Activated CD8-positive, alpha-beta memory T cell treated with anti-CD3 and anti-CD28 coated beads for 4 hours (primary cell): ENCODE data around the gene ADAMTS4.

Source experiments
- DNase-seq, 2 donors: peaks; one replicate each; pipeline ENCODE4 v3.0.0-alpha.2; 2020; ENCODE audit warnings: low read depth in 2 of 2

The ADAMTS4 gene

GRCh38 chr1:161145832-161146231, 53.0 kb downstream of the ADAMTS4 start:
- DNase-seq: no peak

- DNase-seq: no peak
Observed at GRCh38 chr1:161140755-161141400, 58.0 kb downstream of the ADAMTS4 start.

GRCh38 chr1:161139766-161140165, 59.1 kb downstream of the ADAMTS4 start:
- no peak for DNase-seq

GRCh38 chr1:161138431-161138830, 60.4 kb downstream of the ADAMTS4 start:
- no peak for DNase-seq

- no peak for DNase-seq
Observed at GRCh38 chr1:161137881-161138280, 61.0 kb downstream of the ADAMTS4 start.
